Endothelial cell of umbilical vein (primary cell): ENCODE results near the gene CARD19. TPM values are rescaled to one million over a fixed set of nuclear protein-coding genes. Genes with fewer than 3 reads are reported as not detected.
A peak's percentile ranks its signal among the peaks of the same experiment; 100 is the strongest.
"Not testable (repeated sequence)": the region's sequence is repeated elsewhere in the genome, so short reads cannot be mapped to it uniquely, and the experiment has no call there.

Experiments used
- BruUV-seq: library from RNA; stranded (reverse); fragments of 400-500 nt; replicated peaks from 2 replicates; lab custom pipeline; 2021; lab: Mats Ljungman, UMichigan
- CTCF ChIA-PET: fragments of 300-600, 350-600 bp; sonication (Branson Sonifier 250); formaldehyde crosslinking; loops from one replicate; lab custom pipeline; 2021; ENCODE audit warnings: antibody characterized with exemption, inconsistent platforms; lab: Charles Lee
- POLR2A ChIA-PET: fragments of 300-600, 350-600 bp; sonication (Branson Sonifier 250); formaldehyde crosslinking; loops from one replicate; lab custom pipeline; 2021; ENCODE audit warnings: antibody characterized with exemption, inconsistent platforms; lab: Charles Lee
- DNase-seq: peaks from one replicate; pipeline ENCODE4 v3.0.0-alpha.2; 2011; ENCODE audit warnings: low read depth, low spot score
- FAIRE-seq: peaks from 2 replicates; lab custom pipeline; 2011; peaks lifted over from hg19 to GRCh38; lab: Jason Lieb, UNC
- H2AFZ ChIP-seq: 2 replicates; pipeline ENCODE4 v1.6.0; 2012; ENCODE audit warnings: low read depth, low read length, control low read depth, inconsistent platforms
- H3K27ac ChIP-seq: 2 replicates; pipeline ENCODE4 v1.5.1; 2011; ENCODE audit warnings: low read depth, mild to moderate bottlenecking, control low read depth, low read length, moderate library complexity; ENCODE audit not compliant: insufficient read depth
- H3K27me3 ChIP-seq, 2 experiments: 2 replicates each; pipeline versions ENCODE4 v1.6.0 to v1.6.1; 2011; ENCODE audit warnings: low read length in 2 of 2, mixed read lengths in 1 of 2; ENCODE audit not compliant: control insufficient read depth in 2 of 2, insufficient read depth in 2 of 2
- H3K36me3 ChIP-seq, 2 experiments: 2 replicates in 1 of 2; 3 replicates in 1 of 2; pipeline ENCODE4 v1.5.1; 2011; ENCODE audit warnings: low read length in 2 of 2, mild to moderate bottlenecking in 1 of 2, moderate library complexity in 1 of 2; ENCODE audit not compliant: control insufficient read depth in 2 of 2, insufficient read depth in 2 of 2; ENCODE audit errors: extremely low read depth in 1 of 2
- H3K4me1 ChIP-seq: 3 replicates; pipeline ENCODE4 v1.5.1; 2011; ENCODE audit warnings: mild to moderate bottlenecking, low read length; ENCODE audit not compliant: control insufficient read depth, insufficient read depth; ENCODE audit errors: extremely low read depth
- H3K4me2 ChIP-seq: 2 replicates; pipeline ENCODE4 v1.6.1; 2011; ENCODE audit warnings: low read length, control low read depth, mixed read lengths; ENCODE audit not compliant: insufficient read depth
- H3K4me3 ChIP-seq, 3 experiments: fragments of 200-600 bp in 1 of 3; sonication (generic), shearing (Covaris generic) in 1 of 3; replicated peaks in 1 of 3; 2 replicates each; pipeline ENCODE4 v1.5.1; 2011 to 2016; ENCODE audit warnings: control low read depth in 3 of 3, low read length in 3 of 3, mild to moderate bottlenecking in 2 of 3, inconsistent platforms in 1 of 3, low read depth in 1 of 3, moderate library complexity in 1 of 3; ENCODE audit not compliant: insufficient read depth in 1 of 3
- H3K79me2 ChIP-seq: 2 replicates; pipeline ENCODE4 v1.6.0; 2012; ENCODE audit warnings: low read length, inconsistent platforms; ENCODE audit not compliant: control insufficient read depth, insufficient read depth
- H3K9ac ChIP-seq: replicated peaks from 2 replicates; pipeline ENCODE3; 2011; ENCODE audit warnings: low read length, control low read depth; ENCODE audit not compliant: insufficient read depth; ENCODE audit errors: extremely low read depth
- H3K9me1 ChIP-seq: replicated peaks from 3 replicates; pipeline ENCODE4 v1.6.0; 2011; ENCODE audit warnings: mild to moderate bottlenecking, low read length; ENCODE audit not compliant: control insufficient read depth, insufficient read depth; ENCODE audit errors: extremely low read depth
- H3K9me3 ChIP-seq: replicated peaks from 2 replicates; pipeline ENCODE4 v1.5.1; 2012; ENCODE audit warnings: low read length, inconsistent platforms; ENCODE audit not compliant: control insufficient read depth, insufficient read depth
- H4K20me1 ChIP-seq: replicated peaks from 2 replicates; pipeline ENCODE3; 2011; ENCODE audit warnings: mild to moderate bottlenecking, low read length; ENCODE audit not compliant: control insufficient read depth, insufficient read depth; ENCODE audit errors: extremely low read depth
- GATA2 ChIP-seq: IDR thresholded peaks from 2 replicates; pipeline ENCODE4 v1.7.0; 2011; ENCODE audit warnings: low read depth, mild to moderate bottlenecking, moderate library complexity, mixed read lengths, low read length; ENCODE audit not compliant: insufficient read length, insufficient read depth
- POLR2AphosphoS5 ChIP-seq: IDR thresholded peaks from 2 replicates; pipeline ENCODE4 v1.6.1; 2012; ENCODE audit warnings: low read depth, mild to moderate bottlenecking, control low read depth, low read length, moderate library complexity; ENCODE audit not compliant: insufficient read depth
- dilution Hi-C: fragments of 300-500 bp; cut with MboI; formaldehyde crosslinking; loops from one replicate; pipeline ENCODE4 v1.15.0; 2019; ENCODE audit warnings: low sequenced_read_pairs; ENCODE audit not compliant: extremely low pct_ligation_motif_present
- intact Hi-C: fragments of 100-400 bp; cut with micrococcal nuclease; formaldehyde crosslinking; loops from one replicate; pipeline ENCODE4 v1.10.0; 2022
- polyA plus RNA-seq, 4 experiments: library from polyadenylated mRNA; depleted of rRNA in 3 of 4; stranded (reverse) in 3 of 4; unstranded in 1 of 4; fragments of >200 nt; gene quantifications; 2 replicates each; pipeline versions ENCODE4 v1.2.1 to v1.2.3, GENCODE V29; 2011 to 2012; ENCODE audit warnings: missing spikeins in 1 of 4
- total RNA-seq: library from RNA; stranded (reverse); gene quantifications from 2 replicates; pipeline ENCODE4 v1.2.3, GENCODE V29; 2021
- TF ChIP-seq, protein P1 (sequence below): IDR thresholded peaks from 2 replicates; pipeline ENCODE4 v1.6.1; 2011; ENCODE audit not compliant: insufficient read depth, insufficient read length
- TF ChIP-seq, protein P2 (sequence below), 2 donors: IDR thresholded peaks; 1 replicate in 1 of 2; 2 replicates in 1 of 2; pipeline ENCODE4 v1.5.1; 2011; ENCODE audit warnings: low read length in 2 of 2, mild to moderate bottlenecking in 2 of 2, moderate library complexity in 2 of 2, control low read depth in 1 of 2, inconsistent platforms in 1 of 2, low read depth in 1 of 2; ENCODE audit not compliant: insufficient read depth in 1 of 2; ENCODE audit errors: extremely low read depth in 1 of 2

The CARD19 gene
- total and polyA plus RNA-seq, 2 donors (not counting 3 experiments of a cell fraction or from before 2014, with no cell fraction given): 45.7 to 148 TPM

DNA sequence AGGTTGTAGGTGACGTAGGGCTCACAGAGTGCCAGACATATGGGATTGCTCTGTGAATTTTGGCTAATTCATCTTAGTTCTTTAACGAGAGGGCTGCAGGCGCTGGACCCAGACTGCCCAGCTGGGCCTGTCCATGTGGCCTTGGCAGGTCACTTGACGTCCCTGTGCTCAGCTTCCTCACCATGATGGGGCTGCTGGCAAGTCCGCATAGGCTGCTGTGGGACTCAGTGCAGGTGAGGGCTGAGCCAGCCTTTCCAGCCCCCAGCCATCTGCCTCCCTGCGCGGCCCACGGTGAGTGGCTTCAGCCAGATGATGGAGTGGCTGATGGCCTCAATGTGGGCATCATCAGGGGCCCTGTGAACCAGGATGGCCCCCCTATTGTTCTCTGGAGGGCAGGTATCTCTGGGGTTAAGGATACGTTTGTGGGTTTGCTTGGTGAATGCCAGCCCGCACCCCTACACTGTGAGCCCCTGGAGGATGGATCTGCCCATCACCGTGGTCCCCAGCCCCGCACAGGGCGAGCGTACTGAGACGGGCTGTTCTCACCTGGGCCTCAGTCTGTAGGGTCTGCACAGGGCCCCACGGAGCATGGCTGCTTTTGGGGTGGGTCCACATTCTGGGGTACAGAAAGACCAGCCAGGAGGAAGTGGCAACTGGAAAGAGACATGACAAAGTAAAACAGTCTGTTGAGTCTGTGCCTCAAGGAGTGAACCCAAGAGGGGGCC is 3.7 kb downstream of the CARD19 start:
- Histone ChIP-seq H2AFZ (no peak overlapping the region), H3K79me2 (peaks cover 77% of the 10 kb centered on the region), H3K9me3 (no peaks in the 10 kb centered on the region), H3K9ac (no peak overlapping the region), H3K4me1 (peaks cover 32% of the 10 kb centered on the region), H3K9me1 (no peaks in the 10 kb centered on the region), H3K4me2 (no peak overlapping the region), H3K36me3 (no peaks in the 10 kb centered on the region), H3K27ac (peak overlapping the region; percentile 5), H3K27me3 (no peaks in the 10 kb centered on the region), H4K20me1 (peaks cover 7% of the 10 kb centered on the region), H3K4me3 (no peak overlapping the region)
- TF ChIP-seq GATA2: no peak
- intact Hi-C loops: loop anchor here (5.0 to 10.0 kb wide), 3 partner anchors 425 to 1065 kb away; partner anchors contain the start of gene IPPK
- FAIRE-seq: no peak
- CTCF ChIA-PET: interaction anchor here (1.3 to 2.4 kb wide), 3 partner anchors 9 to 54 kb away, joined by 3 to 26 read pairs (median 6); no protein-coding TSS in a partner anchor
- POLR2A ChIA-PET: no interaction called here
- no peak for DNase-seq
- no TSS peak for BruUV-seq
- dilution Hi-C loops: no loop called here

DNA sequence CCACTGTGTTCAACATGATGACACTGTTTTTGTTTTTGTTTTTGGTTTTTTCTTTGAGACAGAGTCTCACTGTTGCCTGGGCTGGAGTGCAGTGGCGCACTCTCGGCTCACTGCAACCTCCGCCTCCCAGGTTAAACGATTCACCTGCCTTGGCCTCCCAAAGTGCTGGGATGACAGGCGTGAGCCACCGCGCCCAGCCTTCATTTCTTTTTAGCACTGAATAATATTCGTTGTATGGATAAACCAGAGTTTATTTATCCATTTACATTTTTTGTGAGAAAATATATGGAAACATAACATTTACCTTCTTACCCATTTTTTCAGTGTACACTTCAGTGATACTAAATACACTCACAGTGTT is 4.2 kb downstream of the CARD19 start:
- Histone ChIP-seq H3K9ac (no peak overlapping the region), H3K27ac (no peak overlapping the region), H3K4me3 (no peak overlapping the region), H3K4me1 (peaks cover 27% of the 10 kb centered on the region), H3K9me3 (no peaks in the 10 kb centered on the region), H3K9me1 (no peaks in the 10 kb centered on the region), H2AFZ (no peak overlapping the region), H3K27me3 (no peaks in the 10 kb centered on the region), H3K79me2 (peaks cover 82% of the 10 kb centered on the region), H3K4me2 (no peak overlapping the region), H4K20me1 (peaks cover 7% of the 10 kb centered on the region), H3K36me3 (no peaks in the 10 kb centered on the region)
- DNase-seq (no peak), FAIRE-seq (no peak)
- ChIA-PET POLR2A (no interaction called here), CTCF (no interaction called here)
- intact Hi-C loops (no loop called here), dilution Hi-C loops (no loop called here)
- no TSS peak for BruUV-seq
- TF ChIP-seq GATA2 (no peak), POLR2AphosphoS5 (no peak)
- TF ChIP-seq, protein P1, sequence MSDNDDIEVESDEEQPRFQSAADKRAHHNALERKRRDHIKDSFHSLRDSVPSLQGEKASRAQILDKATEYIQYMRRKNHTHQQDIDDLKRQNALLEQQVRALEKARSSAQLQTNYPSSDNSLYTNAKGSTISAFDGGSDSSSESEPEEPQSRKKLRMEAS: no peak
- TF ChIP-seq, protein P2, sequence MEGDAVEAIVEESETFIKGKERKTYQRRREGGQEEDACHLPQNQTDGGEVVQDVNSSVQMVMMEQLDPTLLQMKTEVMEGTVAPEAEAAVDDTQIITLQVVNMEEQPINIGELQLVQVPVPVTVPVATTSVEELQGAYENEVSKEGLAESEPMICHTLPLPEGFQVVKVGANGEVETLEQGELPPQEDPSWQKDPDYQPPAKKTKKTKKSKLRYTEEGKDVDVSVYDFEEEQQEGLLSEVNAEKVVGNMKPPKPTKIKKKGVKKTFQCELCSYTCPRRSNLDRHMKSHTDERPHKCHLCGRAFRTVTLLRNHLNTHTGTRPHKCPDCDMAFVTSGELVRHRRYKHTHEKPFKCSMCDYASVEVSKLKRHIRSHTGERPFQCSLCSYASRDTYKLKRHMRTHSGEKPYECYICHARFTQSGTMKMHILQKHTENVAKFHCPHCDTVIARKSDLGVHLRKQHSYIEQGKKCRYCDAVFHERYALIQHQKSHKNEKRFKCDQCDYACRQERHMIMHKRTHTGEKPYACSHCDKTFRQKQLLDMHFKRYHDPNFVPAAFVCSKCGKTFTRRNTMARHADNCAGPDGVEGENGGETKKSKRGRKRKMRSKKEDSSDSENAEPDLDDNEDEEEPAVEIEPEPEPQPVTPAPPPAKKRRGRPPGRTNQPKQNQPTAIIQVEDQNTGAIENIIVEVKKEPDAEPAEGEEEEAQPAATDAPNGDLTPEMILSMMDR (IDR thresholded peaks at IDR 0.05; ENCODE audit: extremely low read depth in 1 of 2, insufficient read depth in 1 of 2, low read depth in 1 of 2, low read length in 2 of 2): no peak

DNA sequence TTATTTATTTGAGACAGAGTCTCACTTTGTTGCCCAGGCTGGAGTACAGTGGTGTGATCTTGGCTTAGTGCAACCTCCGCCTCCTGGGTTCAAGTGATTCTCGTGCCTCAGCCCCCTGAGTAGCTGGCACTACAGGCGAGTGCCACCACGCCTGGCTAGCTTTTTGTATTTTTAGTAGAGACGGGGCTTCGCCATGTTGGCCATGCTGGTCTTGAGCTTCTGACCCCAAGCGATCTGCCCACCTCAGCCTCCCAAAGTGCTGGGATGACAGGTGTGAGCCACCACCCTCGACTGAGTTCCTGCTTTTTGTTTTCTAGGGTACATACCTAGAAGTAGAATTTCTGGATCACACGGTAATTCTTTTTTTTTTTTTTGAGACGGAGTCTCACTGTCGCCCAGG is 5.1 kb downstream of the CARD19 start:
- H3K27me3 ChIP-seq, H3K27ac ChIP-seq, DNase-seq, H3K4me3 ChIP-seq, dilution Hi-C loops, H3K9ac ChIP-seq, H3K9me3 ChIP-seq, intact Hi-C loops, H3K4me2 ChIP-seq, FAIRE-seq, H4K20me1 ChIP-seq, H2AFZ ChIP-seq, H3K9me1 ChIP-seq, H3K36me3 ChIP-seq, BruUV-seq: not testable (repeated sequence)
- Histone ChIP-seq H3K79me2 (peaks cover 90% of the 10 kb centered on the region), H3K4me1 (peaks cover 26% of the 10 kb centered on the region)
- ChIA-PET POLR2A (interaction anchor here (0.6 kb wide), 1 partner anchor 17 kb away, joined by 3 read pairs; no protein-coding TSS in a partner anchor), CTCF (interaction anchor here (0.8 kb wide), 1 partner anchor 8 kb away, joined by 3 read pairs; no protein-coding TSS in a partner anchor)
